ENCODE results near the gene CREM. TPM values are rescaled to one million over a fixed set of nuclear protein-coding genes. Genes with fewer than 3 reads are reported as not detected.

CREM gene
- total and polyA plus RNA-seq, 2 experiments from 2014 or later, result 40.9 to 43.8 TPM

DNA sequence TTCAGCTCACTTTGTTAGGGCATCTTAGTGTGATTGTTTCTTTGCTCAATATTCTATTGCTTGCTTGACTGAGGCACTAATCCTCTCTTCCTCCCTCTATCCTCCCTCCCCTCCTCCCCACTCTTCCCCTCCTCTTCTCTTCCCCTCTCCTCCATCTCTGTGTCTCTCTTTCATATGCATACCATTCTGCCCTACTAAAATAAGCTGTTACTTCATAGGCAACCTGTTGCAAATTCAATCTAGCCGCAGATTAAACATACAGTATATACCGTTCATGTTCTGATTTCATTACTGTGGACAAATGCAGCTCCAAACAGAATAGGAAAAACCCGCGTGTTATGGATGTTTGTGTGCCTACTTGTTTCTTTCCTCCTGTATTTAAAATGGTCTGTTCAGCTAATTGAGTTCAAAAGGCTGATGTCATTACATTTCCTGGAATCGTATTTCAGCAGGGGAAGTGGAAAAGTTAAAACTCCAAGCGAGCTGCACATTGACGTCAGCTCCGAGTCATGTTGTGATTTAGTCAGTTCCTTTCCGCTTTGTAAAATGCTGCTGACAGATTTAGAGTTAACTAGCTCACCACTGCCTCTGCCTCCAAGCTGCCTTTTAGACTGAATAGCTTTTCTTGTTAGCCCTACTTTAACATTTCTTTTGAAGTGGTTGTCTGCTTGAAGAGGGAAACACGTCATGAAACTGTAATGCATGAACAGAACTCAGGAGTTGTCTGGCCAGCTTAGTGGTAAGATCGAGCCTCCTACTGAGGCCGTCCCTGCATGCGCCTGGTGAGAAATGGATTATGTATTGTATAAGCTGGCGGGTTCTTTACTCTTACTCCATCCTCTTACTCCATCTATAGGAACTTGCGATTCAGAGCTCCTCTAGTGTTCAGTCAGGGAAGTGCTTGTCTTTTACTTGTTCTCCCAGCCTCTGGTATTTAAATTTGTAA lies 69.0 kb downstream of the CREM start:
- Histone ChIP-seq H3K4me1 (ENCODE audit: insufficient read depth) (peaks cover 6% of the 10 kb centered on the region), H3K27me3 (ENCODE audit: insufficient read depth) (no peaks in the 10 kb centered on the region), H3K79me2 (replicated peaks; ENCODE audit: insufficient read depth) (no peaks in the 10 kb centered on the region), H4K20me1 (replicated peaks; ENCODE audit: insufficient read depth) (no peaks in the 10 kb centered on the region), H3K36me3 (ENCODE audit: insufficient read depth) (no peaks in the 10 kb centered on the region), H3K4me3 (peak overlapping the region; percentile 53), H3F3A (replicated peaks; ENCODE audit: low read depth) (no peaks in the 10 kb centered on the region), H3K27ac (ENCODE audit: low read depth) (peak overlapping the region; percentile 80), H2AFZ (peak overlapping the region; percentile 63), H3K9me2 (ENCODE audit: insufficient read depth) (no peaks in the 10 kb centered on the region), H3K4me2 (peak overlapping the region; percentile 79)
- Mint-ChIP-seq H3K36me3 (ENCODE audit: low read depth) (peaks cover 22% of the 10 kb centered on the region), H3K4me3 (peak overlapping the region; percentile 79), H3K9me3 (peaks cover 14% of the 10 kb centered on the region), H3K4me1 (peaks cover 22% of the 10 kb centered on the region), H3K27ac (peak overlapping the region; percentile 90), H3K27me3 (ENCODE audit: insufficient read depth, low read depth, poor library complexity) (peaks cover 11% of the 10 kb centered on the region)
- DNase-seq (ENCODE audit: low spot score) (peak; percentile 88), ATAC-seq (peak; percentile 96)
- TF ChIP-seq CTCF (conservative IDR thresholded peaks at IDR 0.05; ENCODE audit: low read depth in 2 of 2) (peak; percentile 61 to 81), CREB1 (CRISPR knock-in tag; IDR thresholded peaks at IDR 0.05; ENCODE audit: low read depth) (peak; percentile 69), NANOG (IDR thresholded peaks at IDR 0.05; ENCODE audit: borderline replicate concordance) (no peak)

GRCh38 chr10:35200487-35200886 lies 73.8 kb downstream of the CREM start:
- no peaks in the 10 kb centered on the region for H3K9me3 Mint-ChIP-seq
- TF ChIP-seq REST (IDR thresholded peaks at IDR 0.05; ENCODE audit: unreplicated experiment) (no peak), POLR2AphosphoS5 (IDR thresholded peaks at IDR 0.05; ENCODE audit: low read depth) (no peak)
- Histone ChIP-seq H3K4me3 (no peak overlapping the region), H4K20me1 (replicated peaks; ENCODE audit: insufficient read depth) (no peaks in the 10 kb centered on the region), H3K79me2 (replicated peaks; ENCODE audit: insufficient read depth) (no peaks in the 10 kb centered on the region), H3K9me2 (ENCODE audit: insufficient read depth) (no peaks in the 10 kb centered on the region), H3K4me1 (ENCODE audit: insufficient read depth) (peaks cover 5% of the 10 kb centered on the region; the same call in 1 of the 2 replicates), H3K4me2 (no peak overlapping the region), H3F3A (replicated peaks; ENCODE audit: low read depth) (no peaks in the 10 kb centered on the region), H2AFZ (no peak overlapping the region), H3K27me3 (ENCODE audit: insufficient read depth) (no peaks in the 10 kb centered on the region), H3K27ac (ENCODE audit: low read depth) (no peak overlapping the region), H3K36me3 (ENCODE audit: insufficient read depth) (no peaks in the 10 kb centered on the region)
- H3K36me3 Mint-ChIP-seq (ENCODE audit: low read depth), result no peaks in the 10 kb centered on the region
- DNase-seq (ENCODE audit: low spot score) (no peak), ATAC-seq (no peak)
- no peak overlapping the region for H3K27ac Mint-ChIP-seq
- no peak overlapping the region for H3K4me3 Mint-ChIP-seq
- peaks cover 5% of the 10 kb centered on the region for H3K27me3 Mint-ChIP-seq (ENCODE audit: insufficient read depth, low read depth, poor library complexity)
- peaks cover 20% of the 10 kb centered on the region for H3K4me1 Mint-ChIP-seq

All from GM23338 (cell line).